Measurements from ENCODE around the gene ATRIP.
A peak's percentile ranks its signal among the peaks of the same experiment; 100 is the strongest.
"Not testable (repeated sequence)": the region's sequence is repeated elsewhere in the genome, so short reads cannot be mapped to it uniquely, and the experiment has no call there.

ATRIP gene

GRCh38 chr3:48477959-48478520 is 31.5 kb downstream of the ATRIP start:
- H3K36me3 ChIP-seq (ENCODE audit: control insufficient read depth, low read length): no peaks in the 10 kb centered on the region
- H3K9me2 ChIP-seq (replicated peaks; ENCODE audit: control insufficient read depth, low read length): no peaks in the 10 kb centered on the region
- H3K9me3 ChIP-seq (ENCODE audit: control insufficient read depth, insufficient read depth, low read length): no peaks in the 10 kb centered on the region
- peak overlapping the region; percentile 4; the same call in 1 of the 2 replicates for H3K27ac ChIP-seq (ENCODE audit: low read depth, low read length)
- H3K27me3 ChIP-seq (ENCODE audit: control insufficient read depth, low read length): no peaks in the 10 kb centered on the region
- no peaks in the 10 kb centered on the region for H4K20me1 ChIP-seq (ENCODE audit: control insufficient read depth, insufficient read depth, low read depth, low read length)
- peaks cover 45% of the 10 kb centered on the region for H3K4me1 ChIP-seq (ENCODE audit: control insufficient read depth, low read length)
- TF ChIP-seq EZH2phosphoT487 (IDR thresholded peaks at IDR 0.05; ENCODE audit: borderline replicate concordance, low read length): no peak
- TF ChIP-seq, protein P1, sequence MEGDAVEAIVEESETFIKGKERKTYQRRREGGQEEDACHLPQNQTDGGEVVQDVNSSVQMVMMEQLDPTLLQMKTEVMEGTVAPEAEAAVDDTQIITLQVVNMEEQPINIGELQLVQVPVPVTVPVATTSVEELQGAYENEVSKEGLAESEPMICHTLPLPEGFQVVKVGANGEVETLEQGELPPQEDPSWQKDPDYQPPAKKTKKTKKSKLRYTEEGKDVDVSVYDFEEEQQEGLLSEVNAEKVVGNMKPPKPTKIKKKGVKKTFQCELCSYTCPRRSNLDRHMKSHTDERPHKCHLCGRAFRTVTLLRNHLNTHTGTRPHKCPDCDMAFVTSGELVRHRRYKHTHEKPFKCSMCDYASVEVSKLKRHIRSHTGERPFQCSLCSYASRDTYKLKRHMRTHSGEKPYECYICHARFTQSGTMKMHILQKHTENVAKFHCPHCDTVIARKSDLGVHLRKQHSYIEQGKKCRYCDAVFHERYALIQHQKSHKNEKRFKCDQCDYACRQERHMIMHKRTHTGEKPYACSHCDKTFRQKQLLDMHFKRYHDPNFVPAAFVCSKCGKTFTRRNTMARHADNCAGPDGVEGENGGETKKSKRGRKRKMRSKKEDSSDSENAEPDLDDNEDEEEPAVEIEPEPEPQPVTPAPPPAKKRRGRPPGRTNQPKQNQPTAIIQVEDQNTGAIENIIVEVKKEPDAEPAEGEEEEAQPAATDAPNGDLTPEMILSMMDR (IDR thresholded peaks at IDR 0.05; ENCODE audit: low read depth, low read length, poor library complexity, severe bottlenecking): no peak
- peak overlapping the region; percentile 54; the same call in 1 of the 2 replicates for H3K4me3 ChIP-seq (ENCODE audit: low read length)
- H3K4me2 ChIP-seq (ENCODE audit: low read length): peak overlapping the region; percentile 84
- H3F3A ChIP-seq (ENCODE audit: control insufficient read depth, insufficient read depth): peaks cover 5% of the 10 kb centered on the region; the same call in 1 of the 2 replicates
- no peaks in the 10 kb centered on the region for H3K79me2 ChIP-seq (ENCODE audit: control insufficient read depth, low read length)

- Histone ChIP-seq H3K9me2 (replicated peaks; ENCODE audit: control insufficient read depth, low read length) (no peaks in the 10 kb centered on the region), H3K9me3 (ENCODE audit: control insufficient read depth, insufficient read depth, low read length) (no peaks in the 10 kb centered on the region), H3K36me3 (ENCODE audit: control insufficient read depth, low read length) (no peaks in the 10 kb centered on the region), H3K4me3 (ENCODE audit: low read length) (peak overlapping the region; percentile 54), H3K79me2 (ENCODE audit: control insufficient read depth, low read length) (no peaks in the 10 kb centered on the region), H3K4me2 (ENCODE audit: low read length) (peak overlapping the region; percentile 84), H3K27me3 (ENCODE audit: control insufficient read depth, low read length) (no peaks in the 10 kb centered on the region), H3K4me1 (ENCODE audit: control insufficient read depth, low read length) (peaks cover 37% of the 10 kb centered on the region), H4K20me1 (ENCODE audit: control insufficient read depth, insufficient read depth, low read depth, low read length) (no peaks in the 10 kb centered on the region), H3K27ac (ENCODE audit: low read depth, low read length) (peak overlapping the region; percentile 77), H3F3A (ENCODE audit: control insufficient read depth, insufficient read depth) (peaks cover 5% of the 10 kb centered on the region; the same call in 1 of the 2 replicates)
- no peak for TF ChIP-seq EZH2phosphoT487 (IDR thresholded peaks at IDR 0.05; ENCODE audit: borderline replicate concordance, low read length)
- TF ChIP-seq, protein P1 (IDR thresholded peaks at IDR 0.05; ENCODE audit: low read depth, low read length, poor library complexity, severe bottlenecking): no peak
These were observed 32.4 kb downstream of the ATRIP start for GRCh38 chr3:48478626-48479555.

DNA sequence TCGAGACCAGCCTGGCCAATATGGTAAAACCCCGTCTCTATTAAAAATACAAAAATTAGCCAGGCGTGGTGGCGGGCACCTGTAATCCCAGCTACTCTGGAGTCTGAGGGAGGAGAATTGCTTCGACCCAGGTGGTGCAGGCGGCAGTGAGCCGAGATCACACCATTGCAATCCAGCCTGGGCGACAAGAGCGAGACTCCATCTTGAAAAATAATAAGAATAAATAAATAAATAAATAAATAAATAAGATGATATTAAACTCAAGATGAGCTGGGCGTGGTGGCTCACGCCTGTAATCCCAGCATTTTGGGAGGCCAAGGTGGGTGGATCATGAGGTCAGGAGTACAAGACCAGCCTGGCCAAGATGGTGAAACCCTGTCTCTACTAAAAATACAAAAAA is 34.4 kb downstream of the ATRIP start:
- not testable (repeated sequence) for H3K79me2 ChIP-seq (ENCODE audit: control insufficient read depth, low read length); H3K27ac ChIP-seq (ENCODE audit: low read depth, low read length); H3K36me3 ChIP-seq (ENCODE audit: control insufficient read depth, low read length); H3K4me3 ChIP-seq (ENCODE audit: low read length); H3K27me3 ChIP-seq (ENCODE audit: control insufficient read depth, low read length); H4K20me1 ChIP-seq (ENCODE audit: control insufficient read depth, insufficient read depth, low read depth, low read length); H3F3A ChIP-seq (ENCODE audit: control insufficient read depth, insufficient read depth); H3K9me3 ChIP-seq (ENCODE audit: control insufficient read depth, insufficient read depth, low read length); H3K9me2 ChIP-seq (replicated peaks; ENCODE audit: control insufficient read depth, low read length); H3K4me2 ChIP-seq (ENCODE audit: low read length)
- H3K4me1 ChIP-seq (ENCODE audit: control insufficient read depth, low read length): peaks cover 37% of the 10 kb centered on the region

DNA sequence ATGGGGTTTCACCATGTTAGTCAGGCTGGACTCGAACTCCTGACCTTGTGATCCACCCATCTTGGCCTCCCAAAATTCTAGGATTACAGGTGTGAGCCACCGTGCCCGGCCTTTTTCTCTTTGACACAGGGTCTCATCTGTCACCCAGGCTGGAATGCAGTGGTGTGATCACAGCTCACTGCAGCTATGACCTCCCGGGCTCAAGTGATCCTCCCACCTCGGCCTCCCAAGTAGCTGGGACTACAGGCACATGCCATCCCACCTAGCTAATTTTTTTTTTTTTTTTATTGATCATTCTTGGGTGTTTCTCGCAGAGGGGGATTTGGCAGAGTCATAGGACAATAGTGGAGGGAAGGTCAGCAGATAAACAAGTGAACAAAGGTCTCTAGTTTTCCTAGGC is 36.3 kb downstream of the ATRIP start:
- H3K4me2 ChIP-seq (ENCODE audit: low read length); H3K79me2 ChIP-seq (ENCODE audit: control insufficient read depth, low read length); H3K9me3 ChIP-seq (ENCODE audit: control insufficient read depth, insufficient read depth, low read length); H3K36me3 ChIP-seq (ENCODE audit: control insufficient read depth, low read length); H3K27me3 ChIP-seq (ENCODE audit: control insufficient read depth, low read length); H4K20me1 ChIP-seq (ENCODE audit: control insufficient read depth, insufficient read depth, low read depth, low read length); H3K9me2 ChIP-seq (replicated peaks; ENCODE audit: control insufficient read depth, low read length); H3K4me3 ChIP-seq (ENCODE audit: low read length); H3K27ac ChIP-seq (ENCODE audit: low read depth, low read length): not testable (repeated sequence)
- H3F3A ChIP-seq (ENCODE audit: control insufficient read depth, insufficient read depth): peaks cover 15% of the 10 kb centered on the region
- peaks cover 24% of the 10 kb centered on the region for H3K4me1 ChIP-seq (ENCODE audit: control insufficient read depth, low read length)
